Fibroblast of skin of right biceps (primary cell): ENCODE data around the gene ZMYM3.
"Not testable (repeated sequence)": the region's sequence is repeated elsewhere in the genome, so short reads cannot be mapped to it uniquely, and the experiment has no call there.

Experiments used
- DNase-seq: peaks from one replicate; pipeline ENCODE4 v3.0.0-alpha.2; 2013

The ZMYM3 gene

GRCh38 chrX:71254092-71254963 lies at the start of gene ZMYM3:
Gene ZMYM3 (minus strand): TSS chrX:71254140. CDS start chrX:71253255, 885 bp downstream.
- peak; percentile 87 for DNase-seq

- DNase-seq: peak; percentile 16
Measured at GRCh38 chrX:71302461-71303213, 48.7 kb upstream of the ZMYM3 start.

GRCh38 chrX:71301195-71301924 lies 47.4 kb upstream of the ZMYM3 start, which contains the start of gene ITGB1BP2:
Gene ITGB1BP2 (plus strand): TSS chrX:71301750. CDS start chrX:71301807, 57 bp downstream.
- DNase-seq: peak; percentile 40

- DNase-seq: not testable (repeated sequence)
Measured at GRCh38 chrX:71300495-71300894, 46.6 kb upstream of the ZMYM3 start.

GRCh38 chrX:71300064-71300463 lies 46.1 kb upstream of the ZMYM3 start:
- DNase-seq: not testable (repeated sequence)

GRCh38 chrX:71298119-71298518 lies 44.2 kb upstream of the ZMYM3 start:
- no peak for DNase-seq

GRCh38 chrX:71296806-71297205 lies 42.9 kb upstream of the ZMYM3 start:
- DNase-seq: no peak

GRCh38 chrX:71292669-71293365 lies 38.9 kb upstream of the ZMYM3 start:
- DNase-seq: peak; percentile 77

GRCh38 chrX:71291381-71291780 lies 37.4 kb upstream of the ZMYM3 start:
- no peak for DNase-seq

- DNase-seq: no peak
Measured at GRCh38 chrX:71285929-71286328, 32.0 kb upstream of the ZMYM3 start.

GRCh38 chrX:71283403-71284143 lies 29.6 kb upstream of the ZMYM3 start, which contains the start of gene NONO:
Gene NONO (plus strand): TSS chrX:71283635. CDS start chrX:71290638, 7,003 bp downstream.
- DNase-seq: peak; percentile 100

- peak; percentile 64 for DNase-seq
Measured at GRCh38 chrX:71282514-71283402, 28.8 kb upstream of the ZMYM3 start.

- DNase-seq: not testable (repeated sequence)
Measured at GRCh38 chrX:71281300-71281699, 27.4 kb upstream of the ZMYM3 start.

GRCh38 chrX:71272313-71272712 lies 18.4 kb upstream of the ZMYM3 start:
- not testable (repeated sequence) for DNase-seq

GRCh38 chrX:71269801-71270395 lies 16.0 kb upstream of the ZMYM3 start:
- DNase-seq: no peak

- not testable (repeated sequence) for DNase-seq
Measured at GRCh38 chrX:71268624-71269023, 14.7 kb upstream of the ZMYM3 start.

GRCh38 chrX:71256856-71257255 lies 2.9 kb upstream of the ZMYM3 start:
- DNase-seq: no peak

GRCh38 chrX:71256051-71256450 lies 2.1 kb upstream of the ZMYM3 start:
- no peak for DNase-seq

GRCh38 chrX:71253253-71254091 lies 468 bp downstream of the ZMYM3 start:
- peak; percentile 53 for DNase-seq
